Stimulated activated CD8-positive, alpha-beta memory T cell treated with anti-CD3 and anti-CD28 coated beads, Interleukin-12 subunit alpha, Interleukin-12 subunit beta, amount 100 ng/mL, for 24 hours (primary cell): ENCODE data around the gene FAM83D.
"Not testable (repeated sequence)": the region's sequence is repeated elsewhere in the genome, so short reads cannot be mapped to it uniquely, and the experiment has no call there.

ENCODE experiments used
- DNase-seq: peaks from one replicate; pipeline ENCODE4 v3.0.0-alpha.2; 2020; ENCODE audit errors: extremely low read depth

Gene FAM83D

DNA sequence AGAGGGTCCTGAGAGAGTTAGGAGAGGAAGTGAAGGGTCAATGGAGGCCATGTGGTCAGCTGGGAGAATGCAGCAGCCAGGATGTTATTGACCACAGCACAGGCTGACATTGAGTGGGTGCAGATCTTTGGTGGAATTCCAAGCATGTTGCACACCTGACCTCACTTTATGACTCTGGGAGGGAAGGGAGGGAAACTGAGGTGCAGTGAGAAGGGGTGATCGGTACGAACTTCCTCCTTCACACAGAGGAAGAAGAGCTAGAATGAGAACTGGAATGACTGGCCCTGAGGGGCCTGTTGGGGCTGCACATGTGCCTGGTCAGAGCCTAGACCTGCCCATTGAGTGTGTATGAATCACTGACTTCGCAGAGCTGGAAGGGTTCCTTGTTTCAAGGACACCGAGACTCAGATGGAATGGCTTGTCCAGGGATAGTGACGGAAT is 9.8 kb downstream of the FAM83D start:
- DNase-seq: no peak

DNA sequence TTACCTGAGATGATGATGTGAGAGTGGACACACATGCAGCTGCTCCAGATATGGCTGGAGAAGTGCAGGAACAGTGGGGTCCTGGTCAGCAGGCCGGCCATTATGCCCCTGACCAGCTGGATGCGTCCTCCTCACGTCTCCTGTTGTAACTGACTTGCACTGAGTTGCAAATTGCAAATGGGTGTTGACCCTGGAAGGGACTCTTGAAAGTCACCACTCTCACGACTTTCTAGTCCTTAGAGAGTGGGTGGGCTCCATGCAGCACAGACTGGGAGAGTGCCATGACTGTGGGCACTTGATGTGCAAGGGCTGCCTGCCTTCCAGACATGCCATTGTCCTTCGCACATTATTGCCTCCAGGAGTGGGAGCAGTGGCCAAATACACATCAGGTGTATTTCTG is 10.8 kb downstream of the FAM83D start:
- DNase-seq: no peak

DNA sequence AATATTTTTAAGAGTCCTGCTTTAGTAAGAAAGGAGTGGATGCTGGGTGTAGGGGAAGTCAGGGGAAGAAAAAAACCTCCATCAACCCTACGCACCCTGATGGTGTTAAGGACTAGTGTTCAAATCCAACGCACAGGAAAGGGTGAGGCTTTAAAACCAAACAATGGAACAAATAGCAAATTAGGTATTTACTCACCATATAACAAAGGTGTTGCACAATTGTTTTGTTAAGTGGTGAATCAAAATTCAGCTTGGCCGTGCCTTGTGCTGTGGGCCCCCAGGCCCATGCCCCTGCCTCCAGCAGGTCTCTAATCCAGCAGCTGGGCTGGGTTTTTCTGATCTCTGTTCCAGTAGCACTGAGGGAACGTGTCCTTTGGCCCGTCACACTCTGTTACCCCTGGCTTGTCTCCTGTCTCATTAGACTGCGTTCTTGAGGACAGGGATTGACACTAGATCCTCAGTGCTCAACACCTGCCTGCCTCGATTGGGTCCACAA is 11.8 kb downstream of the FAM83D start:
- DNase-seq: no peak

DNA sequence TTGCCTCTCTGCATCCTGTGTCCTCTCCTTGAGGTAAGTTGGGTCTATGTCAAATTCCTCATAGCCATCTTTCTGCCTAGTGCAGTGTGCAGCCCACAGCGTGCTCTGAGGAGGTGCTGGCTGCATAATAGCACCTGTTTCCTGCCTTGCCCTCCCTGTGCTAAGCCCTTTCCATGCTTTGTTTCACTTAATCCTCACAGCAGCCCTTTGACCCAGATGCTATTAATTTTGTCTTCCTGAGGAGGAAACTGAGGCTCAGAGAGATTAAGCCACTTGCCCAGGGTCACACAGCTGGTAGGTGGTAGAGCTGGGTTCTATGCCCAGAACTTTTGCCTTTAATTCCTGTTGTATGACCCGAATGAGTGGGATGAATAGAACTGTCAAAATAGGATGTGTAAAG is 13.5 kb downstream of the FAM83D start:
- no peak for DNase-seq

DNA sequence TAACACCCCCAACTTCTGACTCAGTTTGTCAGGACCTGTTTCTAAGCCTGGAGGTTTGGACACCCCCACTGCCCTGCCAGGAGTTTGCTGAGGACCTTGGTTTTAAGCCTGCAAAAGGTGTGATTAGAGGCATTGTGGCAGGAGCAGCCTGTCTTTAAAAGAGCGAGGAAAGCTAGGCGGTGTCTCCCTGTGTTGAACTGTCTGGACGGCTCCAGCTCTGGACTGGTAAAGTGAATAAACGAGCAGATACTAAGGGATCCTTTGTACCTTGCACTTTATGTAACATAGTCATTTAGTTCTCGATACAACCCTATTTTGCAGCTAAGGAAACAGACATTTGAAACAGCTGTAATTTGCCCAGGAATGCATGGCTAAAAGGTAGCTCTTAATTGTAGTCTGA is 14.4 kb downstream of the FAM83D start:
- no peak for DNase-seq

DNA sequence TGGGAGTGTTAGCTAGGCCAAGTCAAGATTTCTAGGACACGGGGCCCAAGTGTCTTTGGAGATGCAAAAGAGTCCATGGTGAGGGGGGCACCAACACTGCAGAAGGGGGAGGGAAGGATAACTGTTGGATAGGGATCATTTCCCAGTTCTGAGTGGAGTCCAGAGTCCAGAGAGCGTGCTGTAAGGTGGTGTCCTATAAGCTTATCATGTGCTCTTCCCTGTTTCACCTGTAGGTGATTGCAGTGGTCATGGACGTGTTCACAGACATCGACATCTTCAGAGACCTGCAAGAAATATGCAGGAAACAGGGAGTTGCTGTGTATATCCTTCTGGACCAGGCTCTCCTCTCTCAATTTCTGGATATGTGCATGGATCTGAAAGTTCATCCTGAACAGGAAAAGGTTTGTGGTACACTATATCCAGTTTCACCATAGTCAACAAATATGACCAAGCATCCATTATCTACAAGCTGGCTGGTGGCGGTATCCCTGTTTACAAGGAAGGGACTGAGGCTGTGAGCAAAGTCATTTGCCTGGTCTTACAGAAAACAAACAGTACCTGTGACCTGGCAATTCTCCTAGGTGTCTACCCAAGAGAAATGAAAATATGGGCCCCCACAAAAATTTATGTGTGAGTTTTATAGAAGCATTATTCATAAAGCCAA is 15.6 kb downstream of the FAM83D start:
- no peak for DNase-seq

DNA sequence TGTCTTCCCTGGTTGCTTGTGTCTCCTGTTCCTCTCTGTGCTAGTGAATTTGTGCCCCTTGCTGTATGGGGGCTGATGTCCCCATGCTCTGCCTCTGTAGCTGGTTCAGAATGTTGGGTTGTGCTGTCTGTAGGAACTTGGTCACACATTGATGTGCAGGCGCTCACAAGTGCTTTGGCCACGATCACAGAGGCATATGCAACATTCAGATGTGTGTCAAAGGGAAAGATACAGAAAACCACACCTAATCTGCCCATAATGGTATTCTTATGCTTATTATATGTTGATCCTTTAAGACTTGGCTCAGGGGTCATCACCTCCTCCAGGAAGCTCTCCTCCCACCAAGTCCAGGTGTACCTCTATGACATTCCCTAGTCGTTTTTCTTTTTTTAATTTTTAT is 18.8 kb downstream of the FAM83D start:
- no peak for DNase-seq

DNA sequence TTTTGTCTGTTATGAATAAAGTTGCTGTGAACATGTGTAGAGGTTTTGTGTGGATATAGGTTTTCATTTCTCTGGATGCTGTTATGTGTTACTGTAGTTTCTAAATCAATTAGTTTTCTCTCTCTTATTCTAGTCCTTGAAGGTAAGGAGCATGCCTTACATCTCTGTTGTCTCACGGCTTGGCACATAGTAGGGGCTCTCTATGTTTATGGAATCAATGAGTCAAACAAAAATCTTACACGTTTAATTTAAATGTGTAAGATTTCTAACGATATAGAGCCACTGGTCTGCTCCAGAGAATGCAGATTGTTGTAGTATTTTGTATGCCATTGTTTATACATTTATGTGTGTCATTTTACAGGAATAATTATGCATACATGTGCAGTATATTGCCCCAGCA is 20.6 kb downstream of the FAM83D start:
- DNase-seq: no peak

DNA sequence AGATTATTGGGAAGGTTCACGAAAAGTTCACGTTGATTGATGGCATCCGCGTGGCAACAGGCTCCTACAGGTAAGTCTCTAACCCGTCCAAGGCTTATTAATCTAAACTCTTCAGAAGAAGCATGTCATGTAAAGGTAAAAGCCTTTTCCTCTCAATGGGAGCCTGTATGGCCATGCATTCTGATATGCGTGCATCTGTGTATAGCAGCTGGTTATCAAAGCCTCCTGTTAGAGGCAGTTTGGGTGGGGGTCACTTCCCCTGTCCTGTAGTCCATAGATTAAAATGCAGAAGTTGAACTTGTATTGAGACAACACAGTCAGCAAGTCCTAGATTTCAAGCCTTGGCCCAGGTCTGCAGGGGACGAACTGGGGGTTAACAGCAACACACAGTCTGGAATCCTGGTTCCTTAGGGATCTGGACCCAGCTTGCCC is 21.7 kb downstream of the FAM83D start:
- DNase-seq: no peak

DNA sequence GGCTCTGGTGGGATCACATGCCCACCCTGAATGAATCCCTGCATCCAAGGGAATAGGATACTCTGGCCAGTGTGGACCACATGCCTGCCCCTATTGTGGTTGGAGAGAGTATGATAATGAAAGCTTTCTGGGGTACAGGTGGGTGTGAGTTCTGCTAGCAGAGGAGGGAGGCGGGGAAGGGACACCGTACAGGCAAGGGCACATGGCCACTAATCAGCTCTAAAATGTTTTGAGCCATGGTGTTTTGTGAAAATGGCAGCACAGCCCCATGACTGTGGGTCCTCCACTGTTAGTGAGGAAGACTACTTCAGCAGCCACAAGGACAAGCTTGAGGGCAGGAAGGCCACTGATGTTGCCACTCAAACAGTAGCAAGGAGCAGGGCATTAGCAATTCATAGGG is 24.0 kb downstream of the FAM83D start:
- DNase-seq: no peak

DNA sequence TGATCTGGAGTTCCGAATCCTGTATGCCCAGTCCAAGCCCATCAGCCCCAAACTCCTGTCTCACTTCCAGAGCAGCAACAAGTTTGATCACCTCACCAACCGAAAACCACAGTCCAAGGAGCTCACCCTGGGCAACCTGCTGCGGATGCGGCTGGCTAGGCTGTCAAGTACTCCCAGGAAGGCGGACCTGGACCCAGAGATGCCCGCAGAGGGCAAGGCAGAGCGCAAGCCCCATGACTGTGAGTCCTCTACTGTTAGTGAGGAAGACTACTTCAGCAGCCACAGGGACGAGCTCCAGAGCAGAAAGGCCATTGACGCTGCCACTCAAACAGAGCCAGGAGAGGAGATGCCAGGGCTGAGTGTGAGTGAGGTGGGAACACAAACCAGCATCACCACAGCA is 25.4 kb downstream of the FAM83D start:
- no peak for DNase-seq

DNA sequence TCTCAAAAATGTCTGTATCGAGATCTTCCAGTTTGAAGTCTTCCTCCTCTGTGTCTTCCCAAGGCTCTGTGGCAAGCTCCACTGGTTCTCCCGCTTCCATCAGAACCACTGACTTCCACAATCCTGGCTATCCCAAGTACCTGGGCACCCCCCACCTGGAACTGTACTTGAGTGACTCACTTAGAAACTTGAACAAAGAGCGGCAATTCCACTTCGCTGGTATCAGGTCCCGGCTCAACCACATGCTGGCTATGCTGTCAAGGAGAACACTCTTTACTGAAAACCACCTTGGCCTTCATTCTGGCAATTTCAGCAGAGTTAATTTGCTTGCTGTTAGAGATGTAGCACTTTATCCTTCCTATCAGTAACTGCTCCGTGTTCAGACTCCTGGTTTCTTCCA is 25.9 kb downstream of the FAM83D start:
- no peak for DNase-seq

DNA sequence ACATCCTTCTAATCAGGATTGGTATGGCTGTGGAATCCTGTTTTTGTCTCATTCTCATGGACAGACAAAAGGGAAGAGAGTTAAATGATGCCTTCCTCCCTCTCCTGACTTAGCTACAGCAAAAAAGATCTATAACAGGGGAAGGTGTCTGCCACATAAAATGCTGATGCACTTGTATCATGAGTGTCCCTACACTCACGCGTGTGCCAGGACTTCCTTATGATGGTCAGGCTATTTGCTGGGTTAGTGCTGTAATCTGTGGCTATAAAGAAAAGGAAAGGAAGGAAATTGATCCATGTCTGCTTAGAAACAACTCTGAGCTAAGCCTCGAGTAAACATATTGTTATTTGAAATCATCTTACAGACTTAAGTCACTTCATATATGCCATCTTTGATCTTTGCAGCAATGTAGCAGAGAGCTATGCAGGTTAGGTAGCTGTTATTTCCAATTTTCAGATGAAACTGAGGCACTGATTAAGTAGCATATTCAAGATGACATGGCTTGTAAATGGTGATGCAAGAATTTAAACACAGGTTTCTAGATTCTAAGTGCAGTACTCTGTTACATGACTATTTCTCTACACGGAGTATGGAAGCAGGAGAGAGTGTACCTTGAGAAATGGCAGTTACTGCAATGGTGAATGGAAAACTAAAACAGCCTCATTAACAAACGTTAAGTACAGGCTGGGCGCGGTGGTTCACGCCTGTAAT is 27.6 kb downstream of the FAM83D start:
- DNase-seq: no peak

DNA sequence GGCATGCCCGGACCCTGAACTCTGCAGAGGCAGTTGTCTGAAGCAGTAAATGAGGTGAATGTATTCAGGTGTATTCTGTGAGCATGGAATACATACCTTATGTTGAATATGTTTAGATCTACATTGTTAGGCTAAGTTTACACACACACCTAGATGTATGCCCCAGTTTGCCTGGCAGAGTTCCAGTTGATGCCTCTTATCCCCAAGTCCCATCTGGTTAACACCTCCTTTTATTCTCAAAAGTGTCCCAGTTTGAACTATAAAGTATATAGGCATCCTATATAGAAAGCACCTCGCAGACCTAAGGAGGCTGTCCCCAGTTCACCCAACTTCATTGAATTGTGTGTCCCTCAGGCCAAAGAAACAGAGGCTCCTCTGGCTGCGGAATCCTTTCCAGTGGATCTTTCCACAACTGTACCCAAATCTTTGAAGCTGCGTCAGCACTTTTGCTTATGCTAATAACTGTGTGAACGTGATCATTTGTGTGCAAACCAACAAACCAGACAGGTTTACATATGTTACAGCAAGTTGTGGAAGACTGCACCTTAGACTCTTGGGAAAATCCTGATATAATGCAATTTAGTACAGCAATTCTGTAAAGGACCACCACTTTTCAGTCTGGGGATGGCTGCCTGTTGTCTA is 31.1 kb downstream of the FAM83D start:
- no peak for DNase-seq

DNA sequence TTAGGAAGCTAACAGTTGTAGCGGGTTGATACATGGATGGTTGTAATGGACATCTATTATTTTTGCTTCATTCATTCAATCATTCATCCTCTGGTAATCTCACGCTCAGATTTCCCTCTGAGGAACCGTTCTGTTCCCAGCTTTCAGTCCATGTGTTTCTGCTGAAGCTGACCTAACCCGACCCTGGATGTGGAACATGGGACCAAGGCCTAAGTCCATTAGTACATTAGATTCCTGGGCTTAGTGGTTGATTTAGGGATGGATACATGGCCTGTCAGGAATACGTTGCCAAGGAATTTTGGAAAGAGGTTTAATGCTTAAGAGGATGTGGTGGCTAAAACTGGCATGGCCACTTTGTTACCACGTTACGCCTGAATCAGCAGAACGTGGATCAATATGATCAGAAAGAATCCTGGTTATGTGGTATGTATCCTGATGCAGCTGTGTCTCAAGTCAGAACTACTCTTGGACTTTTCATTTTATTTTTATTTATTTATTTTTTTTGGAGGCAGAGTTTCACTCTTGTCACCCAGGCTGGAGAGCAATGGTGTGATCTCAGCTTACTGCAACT is 31.8 kb downstream of the FAM83D start:
- no peak for DNase-seq

DNA sequence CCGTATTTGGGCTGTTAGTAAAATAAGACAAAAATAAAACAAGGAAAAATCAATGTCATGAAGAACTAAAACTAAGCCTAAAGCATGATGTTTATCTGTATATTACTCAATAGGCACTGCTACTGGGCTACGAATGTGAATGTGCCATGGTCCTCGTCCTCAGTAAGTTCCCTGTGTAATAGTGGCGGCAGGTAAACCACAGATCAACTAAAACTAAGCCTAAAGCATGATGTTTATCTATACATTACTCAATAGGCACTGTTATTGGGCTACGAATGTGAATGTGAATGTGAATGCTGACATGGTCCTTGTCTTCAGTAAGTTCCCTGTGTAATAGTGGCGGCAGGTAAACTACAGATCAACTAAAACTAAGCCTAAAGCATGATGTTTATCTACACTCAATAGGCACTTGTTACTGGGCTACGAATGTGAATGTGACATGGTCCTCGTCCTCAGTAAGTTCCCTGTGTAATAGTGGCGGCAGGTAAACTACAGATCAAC is 34.0 kb downstream of the FAM83D start:
- DNase-seq: not testable (repeated sequence)

DNA sequence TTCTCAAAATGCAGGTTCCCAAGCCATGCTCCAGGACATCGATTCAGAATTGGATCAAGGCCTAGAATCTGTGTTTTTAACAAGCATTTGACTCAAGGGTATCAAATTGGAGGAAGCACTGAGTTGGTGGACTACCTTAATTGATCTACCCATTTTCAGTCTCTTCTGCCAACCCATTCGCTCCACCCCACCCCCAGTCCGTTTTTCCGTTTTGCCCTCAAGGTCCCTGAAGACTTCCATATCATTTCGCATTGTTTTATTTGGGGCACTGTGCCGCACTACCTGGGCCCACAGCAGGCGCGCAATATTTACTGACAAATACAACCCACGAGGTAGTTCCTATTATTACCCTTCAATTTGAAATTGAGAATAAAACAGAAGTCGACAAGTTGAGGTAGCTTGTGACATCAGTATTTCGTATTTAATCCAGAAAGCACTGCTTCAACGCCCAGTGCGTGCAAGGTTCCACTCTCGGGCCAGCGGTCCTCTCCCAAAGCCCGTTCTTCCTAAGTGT is 35.4 kb downstream of the FAM83D start:
- DNase-seq: no peak

DNA sequence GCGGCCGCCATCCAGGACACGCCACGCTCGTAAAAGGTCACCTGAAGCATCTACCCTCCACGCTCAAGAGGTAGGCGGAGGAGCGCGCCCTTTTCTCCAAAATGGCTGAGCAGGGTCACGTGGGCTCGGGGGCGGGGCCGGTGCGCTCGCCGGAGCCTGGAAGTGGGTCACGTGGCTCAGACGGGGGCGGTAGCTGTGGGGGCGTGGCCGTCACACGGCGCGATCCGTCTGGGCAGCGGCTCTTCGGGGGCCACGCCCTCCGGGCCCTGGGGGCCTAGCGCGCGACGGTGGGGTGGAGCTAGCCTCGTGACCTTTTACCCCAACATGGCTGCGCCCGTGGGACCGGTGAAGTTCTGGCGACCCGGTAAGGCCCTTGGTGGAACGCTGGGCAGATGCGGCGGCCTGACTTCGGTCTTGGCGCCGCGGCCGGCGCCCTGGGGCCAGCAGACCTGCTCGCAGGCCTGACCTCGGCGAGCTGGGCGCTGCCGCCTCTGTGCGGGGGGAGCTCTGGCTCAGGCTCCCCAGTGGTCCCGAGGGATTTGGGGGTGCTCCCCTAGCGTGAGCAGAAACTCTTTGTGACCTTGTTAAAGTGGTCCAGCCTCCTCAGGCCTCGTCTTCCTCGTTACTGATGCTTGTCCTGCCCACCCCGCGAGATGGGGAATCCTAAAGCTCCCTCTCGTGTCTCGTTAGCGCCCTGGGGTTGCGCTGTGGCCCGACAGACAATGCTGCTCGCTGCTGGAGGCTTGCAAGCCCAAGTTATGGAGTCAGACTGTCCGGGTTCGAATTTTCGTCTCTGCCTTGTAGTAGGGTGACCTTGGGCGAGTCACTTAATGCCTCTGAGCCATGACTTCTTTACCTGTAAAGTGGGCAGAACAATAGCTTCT is 36.1 kb downstream of the FAM83D start, which contains the start of gene DHX35:
DHX35 (plus strand) TSS at position 301 of the 884 bp plus-strand sequence; CDS start at position 325, 24 bp downstream.
- DNase-seq: peak; percentile 96

DNA sequence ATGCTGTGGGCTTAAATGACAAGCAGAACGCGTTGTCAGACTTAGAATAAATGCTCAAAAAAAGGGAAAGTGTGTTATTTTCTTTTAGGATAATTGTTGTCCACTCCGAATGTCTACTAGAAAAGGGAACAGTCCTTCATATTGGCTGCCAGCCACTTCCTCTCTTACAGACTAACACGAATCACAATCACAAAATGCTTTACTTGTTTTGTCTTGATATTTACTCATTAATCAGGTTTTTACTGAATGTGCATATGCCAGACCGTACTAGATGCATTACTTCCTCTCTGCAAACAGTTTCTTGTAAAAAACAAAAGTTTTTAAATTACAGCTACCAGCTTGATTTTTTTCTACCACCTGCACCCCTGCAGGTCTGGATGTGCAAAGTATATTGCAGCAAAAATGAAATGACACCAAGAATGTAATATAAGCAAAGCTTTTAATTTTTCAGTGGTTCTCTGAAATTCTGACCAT is 36.7 kb downstream of the FAM83D start:
- DNase-seq: no peak

DNA sequence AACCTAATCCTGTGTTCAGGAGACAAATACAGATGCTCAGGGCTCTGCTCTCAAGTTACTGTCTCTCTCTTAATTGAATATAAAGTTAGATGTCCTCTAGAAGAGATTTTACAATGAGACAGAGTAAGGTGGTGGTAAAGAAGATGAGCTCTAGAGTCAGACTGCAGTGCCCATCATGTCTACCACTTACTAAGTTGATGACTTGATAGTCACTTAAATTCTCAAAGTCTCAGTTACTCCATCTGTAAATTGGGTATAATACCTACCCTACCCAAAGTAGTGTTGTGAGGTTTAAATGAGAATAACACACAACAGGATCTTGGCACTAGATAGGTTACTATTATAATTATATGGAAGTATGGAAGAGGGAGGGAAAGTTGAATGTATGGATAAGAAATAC is 37.5 kb downstream of the FAM83D start:
- DNase-seq: no peak

DNA sequence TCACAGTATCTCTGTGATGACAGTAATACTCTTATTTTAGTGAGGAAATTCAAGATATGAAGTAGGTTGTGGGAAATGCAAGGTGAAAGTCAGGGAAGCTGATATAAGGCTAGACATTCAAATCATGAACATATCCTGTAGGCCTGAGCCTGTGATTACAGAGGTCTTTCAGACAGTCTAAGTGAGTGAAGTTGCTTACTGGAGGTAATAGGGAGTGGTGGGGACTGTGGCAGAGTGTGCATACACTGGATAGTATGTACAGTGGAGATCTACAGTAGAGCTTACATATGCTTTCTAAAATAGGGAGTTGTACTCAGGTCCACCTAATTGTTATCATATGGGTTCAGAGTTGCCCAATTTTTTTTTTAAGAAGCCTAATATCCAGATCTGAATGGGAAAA is 39.0 kb downstream of the FAM83D start:
- DNase-seq: no peak
